Measurements from ENCODE around the gene SHC2. TPM values are rescaled to one million over a fixed set of nuclear protein-coding genes. Genes with fewer than 3 reads are reported as not detected.

The SHC2 gene
- total and polyA plus RNA-seq, 4 donors: 11.2 to 23.1 (median 14.5) TPM

- ATAC-seq (ENCODE audit: insufficient read depth, low FRiP score): no peak
- H3K27ac ChIP-seq (ENCODE audit: low read depth in 1 of 2, low read length in 1 of 2): no peak overlapping the region
- no peaks in the 10 kb centered on the region for H3K36me3 ChIP-seq (ENCODE audit: control insufficient read depth in 4 of 4, insufficient read depth in 4 of 4, low read length in 4 of 4)
- H3K4me3 ChIP-seq: no peak overlapping the region
- peak; percentile 28 to 50 (median 44) for DNase-seq
- TF ChIP-seq, protein P1, sequence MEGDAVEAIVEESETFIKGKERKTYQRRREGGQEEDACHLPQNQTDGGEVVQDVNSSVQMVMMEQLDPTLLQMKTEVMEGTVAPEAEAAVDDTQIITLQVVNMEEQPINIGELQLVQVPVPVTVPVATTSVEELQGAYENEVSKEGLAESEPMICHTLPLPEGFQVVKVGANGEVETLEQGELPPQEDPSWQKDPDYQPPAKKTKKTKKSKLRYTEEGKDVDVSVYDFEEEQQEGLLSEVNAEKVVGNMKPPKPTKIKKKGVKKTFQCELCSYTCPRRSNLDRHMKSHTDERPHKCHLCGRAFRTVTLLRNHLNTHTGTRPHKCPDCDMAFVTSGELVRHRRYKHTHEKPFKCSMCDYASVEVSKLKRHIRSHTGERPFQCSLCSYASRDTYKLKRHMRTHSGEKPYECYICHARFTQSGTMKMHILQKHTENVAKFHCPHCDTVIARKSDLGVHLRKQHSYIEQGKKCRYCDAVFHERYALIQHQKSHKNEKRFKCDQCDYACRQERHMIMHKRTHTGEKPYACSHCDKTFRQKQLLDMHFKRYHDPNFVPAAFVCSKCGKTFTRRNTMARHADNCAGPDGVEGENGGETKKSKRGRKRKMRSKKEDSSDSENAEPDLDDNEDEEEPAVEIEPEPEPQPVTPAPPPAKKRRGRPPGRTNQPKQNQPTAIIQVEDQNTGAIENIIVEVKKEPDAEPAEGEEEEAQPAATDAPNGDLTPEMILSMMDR (IDR thresholded peaks at IDR 0.05; ENCODE audit: control extremely low read depth, extremely low read depth): peak; percentile 19
- H3K9ac ChIP-seq (ENCODE audit: insufficient read depth in 1 of 2, low read length in 2 of 2): no peak overlapping the region
- H3K9me3 ChIP-seq (ENCODE audit: control insufficient read depth in 4 of 4, insufficient read depth in 3 of 4, low read length in 3 of 4): peaks cover 0 to 3% (median 0%) of the 10 kb centered on the region in 4 donors
- H3K4me1 ChIP-seq (ENCODE audit: control insufficient read depth in 5 of 5, insufficient read depth in 5 of 5, low read length in 5 of 5): peaks cover 0 to 7% (median 0%) of the 10 kb centered on the region in 5 donors
- peaks cover 0 to 29% (median 13%) of the 10 kb centered on the region in 3 donors for H3K27me3 ChIP-seq (ENCODE audit: control insufficient read depth in 3 of 3, insufficient read depth in 3 of 3, low read length in 2 of 3)
- WGBS, 2 donors: 19 to 25% methylated on average over 32 of the region's 32 CpGs
These were observed 34.7 kb upstream of the SHC2 start for GRCh38 chr19:495402-496111.

GRCh38 chr19:495081-495401, 34.2 kb upstream of the SHC2 start:
- TF ChIP-seq, protein P1 (IDR thresholded peaks at IDR 0.05; ENCODE audit: control extremely low read depth, extremely low read depth): no peak
- DNase-seq (no peak), ATAC-seq (ENCODE audit: insufficient read depth, low FRiP score) (no peak)
- H3K27me3 ChIP-seq (ENCODE audit: control insufficient read depth in 3 of 3, insufficient read depth in 3 of 3, low read length in 2 of 3): peaks cover 0 to 28% (median 12%) of the 10 kb centered on the region in 3 donors
- no peak overlapping the region for H3K9ac ChIP-seq (ENCODE audit: insufficient read depth in 1 of 2, low read length in 2 of 2)
- 55 to 66% methylated on average over 10 of the region's 10 CpGs for WGBS, 2 donors
- H3K36me3 ChIP-seq (ENCODE audit: control insufficient read depth in 4 of 4, insufficient read depth in 4 of 4, low read length in 4 of 4): no peaks in the 10 kb centered on the region
- H3K27ac ChIP-seq (ENCODE audit: low read depth in 1 of 2, low read length in 1 of 2): no peak overlapping the region
- peaks cover 0 to 3% (median 0%) of the 10 kb centered on the region in 4 donors for H3K9me3 ChIP-seq (ENCODE audit: control insufficient read depth in 4 of 4, insufficient read depth in 3 of 4, low read length in 3 of 4)
- peaks cover 0 to 7% (median 0%) of the 10 kb centered on the region in 5 donors for H3K4me1 ChIP-seq (ENCODE audit: control insufficient read depth in 5 of 5, insufficient read depth in 5 of 5, low read length in 5 of 5)
- H3K4me3 ChIP-seq: no peak overlapping the region

DNA sequence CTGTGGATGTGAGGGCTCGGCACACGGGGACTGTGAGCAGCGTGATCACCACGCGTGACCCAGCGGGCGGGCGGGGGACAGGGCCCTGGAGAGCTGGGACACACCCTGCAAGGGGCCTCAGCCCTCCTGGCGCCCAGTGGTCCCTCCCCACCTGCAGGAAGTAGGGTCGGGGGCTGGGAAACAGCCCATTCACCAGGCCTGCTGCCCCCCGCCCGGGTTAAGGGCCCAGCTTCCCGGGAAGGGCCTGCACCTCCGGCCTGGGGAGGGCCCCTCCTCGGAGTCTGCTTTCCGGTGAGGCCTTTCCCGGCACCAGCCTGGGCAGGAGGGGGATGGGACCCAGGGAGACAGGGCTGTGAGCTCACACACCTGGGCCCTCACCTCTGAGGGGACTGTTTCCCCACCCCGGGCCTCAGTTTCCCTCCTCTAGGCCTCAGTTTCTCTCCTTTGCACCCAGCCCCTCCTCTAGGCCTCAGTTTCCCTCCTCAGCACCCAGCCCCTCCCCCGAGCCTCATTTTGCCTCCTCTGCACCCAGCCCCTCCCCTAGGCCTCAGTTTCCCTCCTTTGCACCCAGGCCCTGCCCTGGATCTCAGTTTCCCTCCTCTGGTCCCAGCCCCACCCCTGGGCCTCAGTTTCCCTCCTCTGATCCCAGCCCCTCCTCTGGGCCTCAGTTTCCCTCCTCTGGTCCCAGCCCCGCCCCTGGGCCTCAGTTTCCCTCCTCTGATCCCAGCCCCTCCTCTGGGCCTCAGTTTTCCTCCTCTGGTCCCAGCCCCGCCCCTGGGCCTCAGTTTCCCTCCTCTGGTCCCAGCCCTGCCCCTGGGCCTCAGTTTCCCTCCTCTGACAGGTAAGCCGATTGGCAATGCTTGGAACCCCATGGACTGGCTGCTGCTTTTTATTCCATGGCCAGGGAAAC, 33.6 kb upstream of the SHC2 start:
- Histone ChIP-seq H3K9ac (ENCODE audit: insufficient read depth in 1 of 2, low read length in 2 of 2) (no peak overlapping the region), H3K4me1 (ENCODE audit: control insufficient read depth in 5 of 5, insufficient read depth in 5 of 5, low read length in 5 of 5) (peaks cover 0 to 11% (median 0%) of the 10 kb centered on the region in 5 donors), H3K36me3 (ENCODE audit: control insufficient read depth in 4 of 4, insufficient read depth in 4 of 4, low read length in 4 of 4) (no peaks in the 10 kb centered on the region), H3K9me3 (ENCODE audit: control insufficient read depth in 4 of 4, insufficient read depth in 3 of 4, low read length in 3 of 4) (peaks cover 0 to 3% (median 0%) of the 10 kb centered on the region in 4 donors), H3K27me3 (ENCODE audit: control insufficient read depth in 3 of 3, insufficient read depth in 3 of 3, low read length in 2 of 3) (peaks cover 0 to 23% (median 10%) of the 10 kb centered on the region in 3 donors), H3K27ac (ENCODE audit: low read depth in 1 of 2, low read length in 1 of 2) (no peak overlapping the region), H3K4me3 (no peak overlapping the region)
- ATAC-seq (ENCODE audit: insufficient read depth, low FRiP score): no peak
- DNase-seq: peak in 2 of 3 donors; percentile 28 to 47
- TF ChIP-seq, protein P1 (IDR thresholded peaks at IDR 0.05; ENCODE audit: control extremely low read depth, extremely low read depth): no peak
- WGBS, 2 donors: 43 to 47% methylated on average over 21 to 22 of the region's 22 CpGs

Measured in lung (tissue), 12 donors.